HG03064 (cell line): ENCODE measurements around the gene HRAS.
A peak's percentile ranks its signal among the peaks of the same experiment; 100 is the strongest.

Source experiments
- ATAC-seq: cut with Tn5 transposase; IDR thresholded peaks from one replicate; pipeline ENCODE4 v1.9.1; 2021; ENCODE audit warnings: low read depth; ENCODE audit not compliant: unreplicated experiment

Gene HRAS

GRCh38 chr11:567629-568292 lies 32.4 kb upstream of the HRAS start:
- peak; percentile 2 for ATAC-seq

DNA sequence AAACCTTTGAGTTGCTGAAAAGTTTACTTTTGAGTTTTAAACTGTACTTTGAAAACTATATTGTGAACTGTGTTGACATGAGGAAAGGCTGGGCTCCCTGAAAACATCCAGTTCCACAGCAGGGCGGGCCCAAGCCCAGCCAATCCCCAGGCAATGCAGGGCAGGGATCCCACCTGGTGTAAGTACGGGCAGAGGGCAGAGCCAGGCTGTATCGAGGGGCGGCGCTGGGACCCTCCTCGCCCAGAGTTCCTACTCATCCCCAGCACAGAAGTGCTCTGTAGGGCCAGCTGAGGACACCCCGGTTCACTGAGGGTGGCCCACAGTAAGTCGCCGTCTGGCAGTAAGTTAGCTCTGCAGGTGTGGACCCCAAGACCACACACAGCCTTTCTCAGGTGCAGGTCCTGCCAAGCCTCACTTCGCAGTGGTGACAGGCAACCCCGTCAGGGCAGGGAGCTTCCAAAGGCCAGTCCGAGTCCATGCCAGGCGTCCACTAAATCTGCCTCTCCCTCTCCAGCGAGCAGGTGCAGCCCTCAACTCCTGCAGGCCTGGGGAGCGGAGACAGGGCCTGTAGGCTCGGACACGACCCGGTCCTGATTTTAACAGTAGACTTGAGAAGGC lies 31.7 kb upstream of the HRAS start:
- no peak for ATAC-seq

GRCh38 chr11:565921-566509 lies 30.6 kb upstream of the HRAS start:
- ATAC-seq: no peak

- ATAC-seq: no peak
These were observed 28.6 kb upstream of the HRAS start for GRCh38 chr11:563812-564578.

DNA sequence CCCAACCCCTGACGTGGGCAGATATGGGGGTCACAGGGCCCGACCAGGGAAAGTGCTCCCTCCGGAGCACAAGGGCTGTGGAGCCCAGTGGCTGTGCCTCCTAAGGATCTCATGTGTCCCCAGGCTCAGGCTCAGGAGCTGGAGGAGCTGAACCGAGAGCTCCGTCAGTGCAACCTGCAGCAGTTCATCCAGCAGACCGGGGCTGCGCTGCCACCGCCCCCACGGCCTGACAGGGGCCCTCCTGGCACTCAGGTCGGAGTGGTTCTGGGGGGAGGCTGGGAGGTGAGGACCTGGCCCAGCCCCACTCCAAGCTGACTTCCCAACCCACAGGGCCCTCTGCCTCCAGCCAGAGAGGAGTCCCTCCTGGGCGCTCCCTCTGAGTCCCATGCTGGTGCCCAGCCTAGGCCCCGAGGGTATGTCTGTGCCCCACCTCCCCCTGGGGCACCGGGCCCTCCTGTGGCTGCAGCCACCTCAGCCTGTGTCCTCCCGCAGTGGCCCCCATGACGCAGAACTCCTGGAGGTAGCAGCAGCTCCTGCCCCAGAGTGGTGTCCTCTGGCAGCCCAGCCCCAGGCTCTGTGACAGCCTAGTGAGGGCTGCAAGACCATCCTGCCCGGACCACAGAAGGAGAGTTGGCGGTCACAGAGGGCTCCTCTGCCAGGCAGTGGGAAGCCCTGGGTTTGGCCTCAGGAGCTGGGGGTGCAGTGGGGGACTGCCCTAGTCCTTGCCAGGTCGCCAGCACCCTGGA lies 27.9 kb upstream of the HRAS start:
- ATAC-seq: no peak

- no peak for ATAC-seq
These were observed 26.8 kb upstream of the HRAS start for GRCh38 chr11:562046-562645.

- peak; percentile 22 for ATAC-seq
These were observed 26.0 kb upstream of the HRAS start for GRCh38 chr11:561148-562003.

DNA sequence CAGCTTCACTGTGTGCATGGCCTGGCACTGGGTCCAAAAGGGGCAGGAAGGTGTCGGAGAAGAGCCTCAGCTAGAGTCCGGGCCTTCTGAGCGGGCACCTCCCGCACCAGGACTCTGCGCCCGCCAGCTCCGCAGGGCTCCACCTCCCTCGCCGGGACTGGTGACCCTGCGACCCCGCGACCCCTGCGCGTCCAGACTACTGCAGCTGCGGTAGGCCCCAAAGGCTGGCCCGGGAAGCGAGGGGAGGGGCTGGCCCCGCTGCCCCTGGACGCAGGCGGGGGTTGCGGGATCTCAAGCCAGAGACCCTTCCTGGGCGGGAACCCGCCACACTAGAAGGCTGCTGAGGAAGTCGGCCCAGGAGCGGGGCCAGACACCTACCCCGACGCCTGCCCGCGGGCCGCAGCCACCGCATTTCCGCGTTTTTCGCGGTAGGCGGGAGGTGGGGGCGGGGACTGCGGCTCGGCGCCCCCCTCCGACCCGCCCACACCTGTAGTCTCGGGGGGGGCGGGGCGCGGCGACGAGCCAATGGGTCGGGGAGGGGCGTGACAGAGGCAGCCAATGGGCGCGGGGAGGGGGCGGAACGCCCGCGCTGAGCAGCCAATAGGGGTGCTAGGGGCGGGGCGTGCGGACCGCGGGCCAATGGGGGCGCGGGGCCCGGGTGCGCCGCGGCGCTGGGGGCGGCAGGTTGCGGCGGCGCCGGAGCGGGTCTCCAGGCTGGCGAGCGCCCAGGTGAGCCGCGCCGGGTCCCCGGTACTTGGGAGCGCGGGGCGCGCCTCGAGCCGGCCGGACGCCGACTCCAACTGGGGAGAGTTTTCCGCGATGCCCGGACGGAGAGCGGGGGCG lies 25.1 kb upstream of the HRAS start, which contains the start of the genes LMNTD2 and RASSF7:
LMNTD2 (minus strand) TSS at position 434 of the 843 bp plus-strand sequence; CDS start at position 412, 22 bp downstream.
RASSF7 (plus strand) TSS at position 666 of the 843 bp plus-strand sequence. CDS start 799 bp downstream, outside the sequence.
- peak; percentile 58 for ATAC-seq

- ATAC-seq: no peak
These were observed 24.4 kb upstream of the HRAS start for GRCh38 chr11:559712-560304.

DNA sequence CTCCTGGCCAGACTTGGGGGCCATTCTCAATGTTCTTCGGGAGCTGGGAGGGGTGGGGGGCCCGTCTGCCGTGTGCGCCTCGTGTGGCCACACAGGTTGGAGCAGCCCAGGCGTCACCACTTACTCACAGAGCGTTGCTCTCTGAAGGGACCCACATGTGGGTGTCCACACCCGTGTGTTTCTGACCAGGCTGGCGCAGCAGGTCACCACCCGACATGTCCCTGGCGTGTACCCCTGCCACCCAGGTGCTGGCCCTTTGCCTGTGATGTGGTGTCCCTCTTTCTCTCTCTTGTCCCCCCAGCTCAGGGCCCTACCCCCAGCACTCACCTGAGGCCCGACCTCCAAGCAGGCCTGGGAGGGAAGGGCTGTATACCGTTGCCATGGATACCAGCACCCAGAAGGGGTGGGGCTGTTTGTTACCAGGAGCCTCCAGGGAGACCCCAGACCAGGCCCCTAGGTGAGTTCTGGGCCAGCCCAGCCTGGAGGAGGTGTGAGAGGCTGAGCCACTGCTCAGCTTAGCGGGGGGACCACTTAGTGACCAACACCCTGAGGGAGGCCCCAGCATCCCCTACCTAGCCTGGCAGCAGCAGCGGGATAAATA lies 23.7 kb upstream of the HRAS start:
- ATAC-seq: no peak

DNA sequence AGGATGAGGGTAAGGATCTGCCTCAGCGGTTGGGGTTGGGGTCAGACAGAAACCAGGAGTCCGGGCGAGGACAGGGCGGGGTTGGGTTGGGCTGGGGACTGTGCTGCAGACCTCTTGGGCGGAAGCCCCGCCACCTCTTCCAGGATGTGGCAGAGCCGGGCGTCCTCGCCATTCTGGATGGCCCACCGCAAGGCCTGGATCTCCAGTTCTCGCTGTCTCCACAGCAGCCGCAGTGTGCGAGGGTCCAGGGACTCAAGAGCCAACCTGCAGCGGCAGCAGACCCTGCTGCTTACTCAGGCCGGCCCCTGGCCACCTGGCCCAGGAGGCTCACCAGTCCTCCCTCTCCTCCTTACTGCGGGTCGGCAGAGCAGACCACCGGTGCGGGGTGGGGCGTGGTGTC lies 23.1 kb upstream of the HRAS start:
- no peak for ATAC-seq

DNA sequence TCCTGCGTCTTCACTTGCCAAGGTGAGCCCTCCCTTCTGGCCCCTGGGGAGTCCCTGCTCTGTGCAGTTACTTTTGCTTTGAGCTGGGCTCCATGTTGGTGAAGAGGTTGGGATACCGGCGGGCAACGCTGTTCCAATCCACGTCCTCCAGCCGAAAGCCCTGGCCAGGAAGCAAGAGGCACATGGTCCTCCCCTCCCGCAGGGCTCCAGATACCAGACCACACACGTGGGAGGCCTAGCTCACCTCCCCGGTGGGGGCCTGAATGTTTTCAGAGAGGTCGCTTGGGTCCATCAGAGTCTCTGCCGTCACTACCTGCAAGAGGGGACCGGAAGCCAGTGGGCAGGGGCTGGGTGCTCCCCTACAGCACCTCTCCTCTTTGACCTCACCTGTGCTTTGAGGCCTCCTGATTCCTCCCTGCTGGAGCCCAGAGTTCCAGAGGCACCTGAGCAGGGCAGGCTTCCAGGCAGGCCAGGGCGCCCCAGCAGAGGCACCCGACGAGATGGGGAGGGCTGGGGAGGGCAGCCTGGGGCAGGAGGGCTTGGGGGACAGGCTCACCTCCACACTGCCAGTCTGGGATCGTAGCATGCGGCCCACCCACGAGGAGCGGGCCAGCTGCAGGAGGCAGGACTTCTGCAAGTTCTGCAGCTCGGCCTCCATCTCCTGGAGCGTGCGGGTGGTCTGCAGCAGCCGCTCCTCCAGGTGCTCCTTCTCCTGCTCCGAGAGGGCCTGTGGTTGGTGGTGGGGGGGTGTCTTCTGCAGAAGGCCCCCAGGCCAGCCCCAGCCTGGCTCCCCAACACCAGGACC lies 22.2 kb upstream of the HRAS start:
- ATAC-seq: no peak

DNA sequence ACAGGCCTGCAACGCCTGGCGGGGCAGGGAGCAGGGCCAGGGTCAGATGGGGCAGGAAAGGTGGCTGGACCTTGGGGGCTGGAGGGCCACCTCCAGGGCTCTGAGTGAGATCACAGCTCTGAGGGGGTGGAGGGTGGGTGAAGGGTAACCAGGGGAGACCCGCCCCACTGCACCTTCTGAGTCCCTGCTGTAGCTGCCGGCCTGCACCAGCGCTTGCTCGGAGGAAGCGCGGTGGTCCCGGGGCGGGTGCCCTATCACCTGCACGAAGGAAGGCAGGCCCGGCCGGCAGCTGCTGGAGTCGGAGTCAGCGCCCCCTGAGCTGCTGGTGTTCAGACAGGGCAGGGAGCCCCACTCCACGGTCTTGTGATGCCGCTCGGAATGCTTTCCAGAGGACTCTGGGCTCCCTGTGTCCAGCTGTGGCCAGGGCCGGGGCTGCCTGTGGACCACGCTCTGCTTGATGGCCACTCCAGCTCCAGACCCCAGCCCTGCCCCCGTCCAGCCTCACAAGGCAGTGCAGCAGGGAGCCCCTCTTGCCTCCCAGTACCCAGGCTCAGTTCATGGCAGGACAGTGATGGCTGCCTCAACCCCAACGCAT lies 21.4 kb upstream of the HRAS start:
- ATAC-seq: no peak

DNA sequence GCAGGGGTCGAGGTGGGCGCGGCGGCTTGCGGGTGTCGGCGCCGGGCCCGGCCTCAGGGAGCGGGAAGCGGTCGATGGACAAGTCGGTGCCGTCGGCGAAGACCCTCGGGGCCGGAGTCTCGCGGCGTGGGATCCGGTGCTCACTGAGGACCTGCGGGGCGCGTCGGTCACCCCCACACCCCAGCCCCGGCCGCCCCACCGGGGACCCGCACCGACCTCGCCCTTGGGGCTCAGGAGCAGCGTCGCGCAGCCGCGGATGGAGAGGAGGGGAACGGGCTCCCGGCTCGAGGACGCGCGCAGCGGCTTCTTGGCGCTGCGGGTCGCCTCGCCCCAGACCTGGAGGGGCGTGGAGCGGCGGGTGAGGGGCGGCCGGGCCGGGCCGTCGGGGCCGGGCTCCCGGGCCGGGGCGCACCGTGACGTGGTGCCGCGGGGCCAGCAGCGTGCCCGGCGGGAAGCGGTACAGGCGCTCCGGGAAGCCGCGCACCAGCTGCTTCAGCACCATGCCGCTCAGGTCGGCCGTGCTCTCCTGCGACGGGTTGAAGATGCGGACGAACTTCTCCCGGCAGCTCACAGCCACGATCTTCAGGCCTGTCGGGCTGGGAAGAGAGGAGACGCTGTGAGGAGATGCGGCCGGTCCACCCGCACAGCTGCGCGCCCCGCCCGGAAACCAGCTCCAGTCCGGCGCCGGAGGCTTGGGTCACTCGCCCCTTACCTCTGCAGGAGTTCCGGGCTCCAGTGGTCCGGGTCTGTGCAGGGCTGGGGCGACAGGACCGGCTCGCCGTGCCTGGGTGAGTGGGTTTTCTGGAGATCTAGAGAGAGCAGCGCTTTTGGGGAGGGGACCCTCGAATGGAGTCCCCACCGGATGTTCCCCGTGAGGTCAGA lies 20.6 kb upstream of the HRAS start:
- no peak for ATAC-seq

- ATAC-seq: no peak
These were observed 19.9 kb upstream of the HRAS start for GRCh38 chr11:555227-555779.
